ENCODE measurements around the gene CNR2. TPM values are rescaled to one million over a fixed set of nuclear protein-coding genes. Genes with fewer than 3 reads are reported as not detected.

Gene CNR2
- total RNA-seq, 1 donor from 2014 or later: not detected

DNA sequence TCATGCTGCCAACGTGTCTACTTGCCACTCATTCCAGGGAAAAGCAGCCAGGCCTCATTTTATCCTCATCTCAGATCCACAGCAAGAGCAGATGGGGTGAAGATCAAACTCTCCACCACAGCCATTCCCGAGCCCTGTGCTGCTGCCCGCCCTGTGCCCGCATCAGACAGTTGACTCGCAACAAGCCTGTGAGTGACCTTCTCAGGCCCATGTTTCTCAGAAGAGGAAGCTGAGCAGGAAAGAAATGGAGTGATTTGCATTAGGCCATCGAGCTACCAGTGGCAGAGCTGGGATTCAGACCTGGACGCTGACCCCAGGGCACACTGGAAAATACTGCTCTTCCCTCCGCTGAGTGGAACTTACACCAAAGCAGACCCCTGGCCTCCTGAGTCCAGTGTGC, 1.2 kb downstream of the CNR2 start:
- TF ChIP-seq, protein P1, sequence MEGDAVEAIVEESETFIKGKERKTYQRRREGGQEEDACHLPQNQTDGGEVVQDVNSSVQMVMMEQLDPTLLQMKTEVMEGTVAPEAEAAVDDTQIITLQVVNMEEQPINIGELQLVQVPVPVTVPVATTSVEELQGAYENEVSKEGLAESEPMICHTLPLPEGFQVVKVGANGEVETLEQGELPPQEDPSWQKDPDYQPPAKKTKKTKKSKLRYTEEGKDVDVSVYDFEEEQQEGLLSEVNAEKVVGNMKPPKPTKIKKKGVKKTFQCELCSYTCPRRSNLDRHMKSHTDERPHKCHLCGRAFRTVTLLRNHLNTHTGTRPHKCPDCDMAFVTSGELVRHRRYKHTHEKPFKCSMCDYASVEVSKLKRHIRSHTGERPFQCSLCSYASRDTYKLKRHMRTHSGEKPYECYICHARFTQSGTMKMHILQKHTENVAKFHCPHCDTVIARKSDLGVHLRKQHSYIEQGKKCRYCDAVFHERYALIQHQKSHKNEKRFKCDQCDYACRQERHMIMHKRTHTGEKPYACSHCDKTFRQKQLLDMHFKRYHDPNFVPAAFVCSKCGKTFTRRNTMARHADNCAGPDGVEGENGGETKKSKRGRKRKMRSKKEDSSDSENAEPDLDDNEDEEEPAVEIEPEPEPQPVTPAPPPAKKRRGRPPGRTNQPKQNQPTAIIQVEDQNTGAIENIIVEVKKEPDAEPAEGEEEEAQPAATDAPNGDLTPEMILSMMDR (IDR thresholded peaks at IDR 0.05; ENCODE audit: insufficient read depth, low read depth, low read length): no peak
- no peak for TF ChIP-seq EZH2 (IDR thresholded peaks at IDR 0.05; ENCODE audit: insufficient read depth, low read length)
- no peaks in the 10 kb centered on the region for H3K4me1 ChIP-seq (ENCODE audit: insufficient read depth, low read length)
- H2AFZ ChIP-seq (ENCODE audit: low read depth, low read length): no peak overlapping the region
- H3K36me3 ChIP-seq (ENCODE audit: insufficient read depth, low read length): no peaks in the 10 kb centered on the region
- no peak overlapping the region for H3K27ac ChIP-seq (ENCODE audit: low read depth, low read length)
- Mint-ChIP-seq H3K9me3 (ENCODE audit: unreplicated experiment) (no peaks in the 10 kb centered on the region), H3K36me3 (ENCODE audit: low read depth, unreplicated experiment) (no peaks in the 10 kb centered on the region), H3K4me1 (ENCODE audit: low read depth, unreplicated experiment) (no peaks in the 10 kb centered on the region), H3K27me3 (ENCODE audit: low read depth, unreplicated experiment) (peaks cover 17% of the 10 kb centered on the region), H3K27ac (ENCODE audit: unreplicated experiment) (no peak overlapping the region), H3K4me3 (ENCODE audit: unreplicated experiment) (no peak overlapping the region)
- no peak overlapping the region for H3K4me3 ChIP-seq (ENCODE audit: insufficient read depth, low read depth, low read length)
- no peaks in the 10 kb centered on the region for H3K79me2 ChIP-seq (ENCODE audit: insufficient read depth, low read length)
- DNase-seq (ENCODE audit: low read depth) (no peak), FAIRE-seq (no peak)
- no peaks in the 10 kb centered on the region for H4K20me1 ChIP-seq (ENCODE audit: insufficient read depth, low read length)
- H3K4me2 ChIP-seq (ENCODE audit: low read length): no peak overlapping the region
- peaks cover 9% of the 10 kb centered on the region for H3K9me3 ChIP-seq (ENCODE audit: insufficient read depth, low read depth, low read length)
- H3K9ac ChIP-seq (ENCODE audit: low read length): no peak overlapping the region
- no peaks in the 10 kb centered on the region for H3K27me3 ChIP-seq (ENCODE audit: insufficient read depth, low read length)

DNA sequence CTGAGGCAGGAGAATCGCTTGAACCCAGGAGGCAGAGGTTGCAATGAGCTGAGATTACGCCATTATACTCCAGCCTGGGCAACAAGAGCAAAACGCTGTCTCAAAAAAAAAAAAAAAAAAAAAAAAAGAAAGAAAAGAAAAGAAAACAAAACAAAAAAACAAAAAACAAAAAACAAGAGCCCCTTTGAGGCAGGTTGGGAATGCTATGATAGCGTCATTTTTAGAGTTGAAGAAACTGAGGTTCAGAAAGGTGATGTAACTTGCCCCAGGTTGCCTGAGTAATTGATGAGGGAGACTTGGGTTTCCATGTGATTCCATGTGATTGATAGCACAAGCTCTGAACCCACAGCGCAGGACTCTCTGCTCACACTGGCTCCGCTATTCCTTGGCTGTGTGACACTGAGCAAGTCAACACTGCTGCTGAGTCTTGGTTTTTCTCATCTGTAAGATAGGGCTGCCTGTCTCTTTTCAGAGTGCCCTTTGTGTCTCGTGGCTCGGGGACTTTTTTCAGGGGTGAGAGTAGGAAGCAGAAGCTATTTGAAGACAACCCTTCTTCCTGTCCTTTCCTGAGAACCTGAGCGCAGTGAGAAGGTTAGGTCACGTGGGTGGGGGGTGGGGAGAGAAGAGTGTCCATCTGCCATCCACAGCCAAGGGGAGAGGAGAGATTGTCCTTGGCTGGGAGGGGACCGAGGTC, 2.5 kb downstream of the CNR2 start:
- H3K79me2 ChIP-seq (ENCODE audit: insufficient read depth, low read length): no peaks in the 10 kb centered on the region
- TF ChIP-seq EZH2 (IDR thresholded peaks at IDR 0.05; ENCODE audit: insufficient read depth, low read length): no peak
- TF ChIP-seq, protein P1 (IDR thresholded peaks at IDR 0.05; ENCODE audit: insufficient read depth, low read depth, low read length): no peak
- Mint-ChIP-seq H3K9me3 (ENCODE audit: unreplicated experiment) (no peaks in the 10 kb centered on the region), H3K27me3 (ENCODE audit: low read depth, unreplicated experiment) (peaks cover 22% of the 10 kb centered on the region), H3K4me1 (ENCODE audit: low read depth, unreplicated experiment) (no peaks in the 10 kb centered on the region), H3K36me3 (ENCODE audit: low read depth, unreplicated experiment) (no peaks in the 10 kb centered on the region), H3K4me3 (ENCODE audit: unreplicated experiment) (no peak overlapping the region), H3K27ac (ENCODE audit: unreplicated experiment) (no peak overlapping the region)
- FAIRE-seq: no peak
- no peaks in the 10 kb centered on the region for H3K36me3 ChIP-seq (ENCODE audit: insufficient read depth, low read length)
- no peak overlapping the region for H3K27ac ChIP-seq (ENCODE audit: low read depth, low read length)
- H3K4me2 ChIP-seq (ENCODE audit: low read length): no peak overlapping the region
- peaks cover 1% of the 10 kb centered on the region for H3K27me3 ChIP-seq (ENCODE audit: insufficient read depth, low read length)
- no peaks in the 10 kb centered on the region for H3K4me1 ChIP-seq (ENCODE audit: insufficient read depth, low read length)
- H4K20me1 ChIP-seq (ENCODE audit: insufficient read depth, low read length): no peaks in the 10 kb centered on the region
- no peak overlapping the region for H3K4me3 ChIP-seq (ENCODE audit: insufficient read depth, low read depth, low read length)
- no peak overlapping the region for H3K9ac ChIP-seq (ENCODE audit: low read length)
- no peak overlapping the region for H2AFZ ChIP-seq (ENCODE audit: low read depth, low read length)
- H3K9me3 ChIP-seq (ENCODE audit: insufficient read depth, low read depth, low read length): peaks cover 9% of the 10 kb centered on the region
- no peak for DNase-seq (ENCODE audit: low read depth)

DNA sequence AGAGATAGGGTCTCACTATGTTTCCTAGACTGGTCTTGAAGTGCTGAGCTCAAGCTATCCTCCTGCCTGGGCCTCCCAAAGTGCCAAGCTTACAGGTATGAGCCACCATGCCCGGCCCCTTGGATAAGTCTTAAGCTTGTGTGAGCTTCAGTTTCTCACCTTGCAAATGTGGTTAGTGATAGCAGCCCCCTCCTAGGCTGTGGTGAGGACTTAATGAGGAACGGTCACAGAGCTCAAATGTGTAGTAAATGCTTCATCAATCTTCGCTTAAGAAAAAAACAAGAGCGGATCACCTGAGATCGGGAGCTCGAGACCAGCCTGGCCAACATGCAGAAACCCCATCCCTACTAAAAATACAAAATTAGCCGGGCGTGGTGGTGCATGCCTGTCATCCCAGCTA, 3.0 kb downstream of the CNR2 start:
- H4K20me1 ChIP-seq (ENCODE audit: insufficient read depth, low read length): no peaks in the 10 kb centered on the region
- H3K9ac ChIP-seq (ENCODE audit: low read length): no peak overlapping the region
- H3K4me2 ChIP-seq (ENCODE audit: low read length): no peak overlapping the region
- DNase-seq (ENCODE audit: low read depth): no peak
- no peak for FAIRE-seq
- Mint-ChIP-seq H3K4me3 (ENCODE audit: unreplicated experiment) (no peak overlapping the region), H3K27ac (ENCODE audit: unreplicated experiment) (no peak overlapping the region), H3K27me3 (ENCODE audit: low read depth, unreplicated experiment) (peaks cover 25% of the 10 kb centered on the region), H3K36me3 (ENCODE audit: low read depth, unreplicated experiment) (no peaks in the 10 kb centered on the region), H3K4me1 (ENCODE audit: low read depth, unreplicated experiment) (no peaks in the 10 kb centered on the region), H3K9me3 (ENCODE audit: unreplicated experiment) (no peaks in the 10 kb centered on the region)
- H3K79me2 ChIP-seq (ENCODE audit: insufficient read depth, low read length): no peaks in the 10 kb centered on the region
- H2AFZ ChIP-seq (ENCODE audit: low read depth, low read length): no peak overlapping the region
- no peaks in the 10 kb centered on the region for H3K4me1 ChIP-seq (ENCODE audit: insufficient read depth, low read length)
- H3K36me3 ChIP-seq (ENCODE audit: insufficient read depth, low read length): no peaks in the 10 kb centered on the region
- no peak overlapping the region for H3K4me3 ChIP-seq (ENCODE audit: insufficient read depth, low read depth, low read length)
- H3K27ac ChIP-seq (ENCODE audit: low read depth, low read length): no peak overlapping the region
- TF ChIP-seq, protein P1 (IDR thresholded peaks at IDR 0.05; ENCODE audit: insufficient read depth, low read depth, low read length): no peak
- no peak for TF ChIP-seq EZH2 (IDR thresholded peaks at IDR 0.05; ENCODE audit: insufficient read depth, low read length)
- peaks cover 4% of the 10 kb centered on the region for H3K27me3 ChIP-seq (ENCODE audit: insufficient read depth, low read length)
- H3K9me3 ChIP-seq (ENCODE audit: insufficient read depth, low read depth, low read length): peaks cover 9% of the 10 kb centered on the region

All from astrocyte (in vitro differentiated cells and primary cell).